ACHN (cell line): ENCODE results near the gene ZNF382.

ENCODE experiments used
- DNase-seq: peaks from one replicate; pipeline ENCODE4 v3.0.0-alpha.2; 2015
- in situ Hi-C: cut with HindIII; loops from 2 replicates; pipeline ENCODE4 v1.10.0; 2017; ENCODE audit warnings: low sequenced_read_pairs, low pct_ligation_motif_present, low pct_unique_long_range_greater_than_20kb

ZNF382 gene

DNA sequence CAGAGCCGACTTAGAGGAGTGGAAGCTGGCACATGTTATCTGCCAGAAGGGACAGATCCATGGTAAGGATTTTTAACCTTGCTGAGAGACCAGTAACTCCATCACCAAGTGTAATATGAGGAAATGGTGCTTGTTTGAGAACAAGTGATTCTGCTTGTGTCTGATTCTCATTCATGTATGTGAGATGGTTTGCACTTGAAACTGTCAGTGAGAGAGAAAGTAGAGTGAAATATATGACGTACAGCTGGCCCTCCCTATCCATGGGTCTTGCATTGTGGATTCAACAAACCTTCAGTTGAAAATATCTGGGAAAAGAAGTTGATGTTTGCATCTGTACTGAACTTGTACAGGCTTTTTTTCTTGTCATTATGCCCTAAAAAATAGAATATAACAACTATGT, 63.5 kb downstream of the ZNF382 start:
- in situ Hi-C loops = no loop called here
- DNase-seq = no peak

DNA sequence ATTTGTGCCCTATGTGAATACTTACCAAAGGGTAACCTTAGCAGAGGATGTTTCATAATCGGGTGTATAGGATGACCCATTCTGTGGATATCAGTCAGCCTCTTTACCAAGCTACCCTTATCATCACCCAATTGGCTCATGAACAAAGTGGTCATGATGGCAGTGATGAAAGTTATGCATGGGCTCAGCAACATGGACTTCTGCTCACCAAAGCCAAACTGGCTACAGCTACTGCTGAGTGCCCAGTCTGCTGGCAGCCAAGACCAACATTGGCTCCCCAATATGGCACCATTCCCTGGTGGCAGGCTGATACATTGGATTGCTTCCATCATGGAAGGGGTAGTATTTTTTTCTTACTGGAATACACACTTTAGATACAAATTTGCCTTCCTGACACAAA, 67.3 kb downstream of the ZNF382 start:
- in situ Hi-C loops = no loop called here
- DNase-seq = no peak

DNA sequence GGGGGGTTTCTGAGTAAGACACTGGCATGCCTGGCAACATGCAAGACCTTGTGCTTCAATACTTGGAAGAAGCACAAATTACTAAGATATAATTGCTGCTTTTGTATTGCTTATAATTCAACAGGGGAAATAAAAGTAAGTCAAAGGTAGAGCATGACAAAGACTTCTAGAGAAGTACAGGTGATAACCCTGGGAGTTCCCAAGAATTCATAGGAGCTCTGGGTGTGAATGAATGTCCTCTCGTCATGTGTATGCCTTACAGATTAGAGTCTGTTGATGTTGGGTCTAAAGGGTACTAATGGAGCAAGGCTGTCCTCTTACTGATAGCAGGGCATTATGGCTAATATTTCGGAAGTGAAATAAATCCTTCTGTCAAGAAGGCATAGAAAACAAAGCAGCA, 69.1 kb downstream of the ZNF382 start:
- in situ Hi-C loops = no loop called here
- no peak for DNase-seq

DNA sequence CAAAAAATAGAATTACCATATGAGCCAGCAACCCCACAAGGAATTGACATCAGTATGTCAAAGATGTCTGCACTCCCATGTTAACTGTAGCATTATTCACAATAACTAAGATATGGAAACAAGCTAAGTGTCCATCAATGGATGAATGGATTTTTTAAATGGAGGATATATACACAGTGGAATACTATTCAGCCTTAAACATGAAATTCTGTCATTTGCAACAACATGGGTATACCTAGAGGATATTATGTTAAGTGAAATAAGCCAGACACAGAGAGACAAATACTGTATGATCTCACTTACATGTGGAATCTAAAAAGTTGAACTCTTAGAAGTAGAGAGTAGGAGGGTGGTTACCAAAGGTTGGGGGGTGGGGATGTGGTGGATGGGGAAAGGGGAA, 74.3 kb downstream of the ZNF382 start:
- in situ Hi-C loops = no loop called here
- no peak for DNase-seq
